ENCODE data around the gene NTNG1. TPM values are rescaled to one million over a fixed set of nuclear protein-coding genes. Genes with fewer than 3 reads are reported as not detected.
A peak's percentile ranks its signal among the peaks of the same experiment; 100 is the strongest.

Gene NTNG1
- total and polyA plus RNA-seq, 2 of the 13 experiments (the other 11 are each of a cell fraction or from before 2014, with no cell fraction given): not detected

DNA sequence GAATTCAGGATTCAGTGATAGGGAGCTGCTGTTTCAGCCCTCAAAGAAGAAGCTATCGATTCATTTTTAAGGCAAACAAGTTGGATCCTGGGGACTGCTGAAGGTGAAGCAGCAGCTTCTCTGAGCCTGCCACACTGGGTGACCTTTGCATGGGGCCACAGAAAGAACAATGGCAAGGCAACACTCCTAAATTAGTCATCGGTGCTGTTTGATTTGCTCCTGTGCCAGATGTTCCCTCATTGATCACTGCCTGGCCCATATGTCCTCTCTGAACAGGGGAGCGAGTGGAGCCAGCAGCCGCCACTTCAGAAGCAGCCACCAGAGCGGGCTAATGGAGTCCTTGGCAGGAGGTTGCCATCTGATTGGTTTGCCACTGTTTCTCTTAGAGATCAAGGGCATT lies 391.5 kb downstream of the NTNG1 start (continued):
- TF ChIP-seq, protein P1, sequence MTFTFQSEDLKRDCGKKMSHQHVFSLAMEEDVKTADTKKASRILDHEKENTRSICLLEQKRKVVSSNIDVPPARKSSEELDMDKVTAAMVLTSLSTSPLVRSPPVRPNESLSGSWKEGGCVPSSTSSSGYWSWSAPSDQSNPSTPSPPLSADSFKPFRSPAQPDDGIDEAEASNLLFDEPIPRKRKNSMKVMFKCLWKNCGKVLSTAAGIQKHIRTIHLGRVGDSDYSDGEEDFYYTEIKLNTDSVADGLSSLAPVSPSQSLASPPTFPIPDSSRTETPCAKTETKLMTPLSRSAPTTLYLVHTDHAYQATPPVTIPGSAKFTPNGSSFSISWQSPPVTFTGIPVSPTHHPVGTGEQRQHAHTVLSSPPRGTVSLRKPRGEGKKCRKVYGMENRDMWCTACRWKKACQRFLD (CRISPR knock-in tag; IDR thresholded peaks at IDR 0.05; ENCODE audit: borderline replicate concordance): no peak
- TF ChIP-seq REPIN1 (CRISPR knock-in tag; IDR thresholded peaks at IDR 0.05; ENCODE audit: borderline replicate concordance, low read depth) (no peak), ZMAT3 (CRISPR knock-in tag; conservative IDR thresholded peaks at IDR 0.05) (no peak), MYNN (CRISPR knock-in tag; IDR thresholded peaks at IDR 0.05; ENCODE audit: low read depth) (no peak), ZNF263 (CRISPR knock-in tag; IDR thresholded peaks at IDR 0.05) (no peak), RFXANK (CRISPR knock-in tag; IDR thresholded peaks at IDR 0.05) (no peak), RORA (CRISPR knock-in tag; IDR thresholded peaks at IDR 0.05) (no peak), SPEN (CRISPR knock-in tag; IDR thresholded peaks at IDR 0.05; ENCODE audit: low read depth) (no peak), NONO (IDR thresholded peaks at IDR 0.05) (no peak), NONO (CRISPR knock-in tag; conservative IDR thresholded peaks at IDR 0.05) (no peak), ZNF251 (CRISPR knock-in tag; IDR thresholded peaks at IDR 0.05) (no peak), ZNF138 (CRISPR knock-in tag; IDR thresholded peaks at IDR 0.05; ENCODE audit: low read depth) (no peak), ATAD3A (CRISPR knock-in tag; IDR thresholded peaks at IDR 0.05) (no peak), ZNF510 (CRISPR knock-in tag; IDR thresholded peaks at IDR 0.05; ENCODE audit: low read depth) (no peak), ZNF333 (CRISPR knock-in tag; IDR thresholded peaks at IDR 0.05; ENCODE audit: borderline replicate concordance) (no peak), MAFK (conservative IDR thresholded peaks at IDR 0.05 in 1 of 2, IDR thresholded peaks at IDR 0.05 in 1 of 2; ENCODE audit: low read length in 2 of 2) (no peak), ZNF383 (CRISPR knock-in tag; IDR thresholded peaks at IDR 0.05; ENCODE audit: borderline replicate concordance) (no peak), MXI1 (IDR thresholded peaks at IDR 0.05; ENCODE audit: borderline replicate concordance, low read depth, low read length) (no peak), HDAC1 (CRISPR knock-in tag; IDR thresholded peaks at IDR 0.05) (no peak), PHF20 (CRISPR knock-in tag; IDR thresholded peaks at IDR 0.05) (no peak), NR2F2 (IDR thresholded peaks at IDR 0.05; ENCODE audit: borderline replicate concordance, low read depth) (0 out of 2 replicates have a peak, but pooled peaks have one; percentile 21), TCF12 (IDR thresholded peaks at IDR 0.05) (no peak), TCF12 (CRISPR knock-in tag; IDR thresholded peaks at IDR 0.05) (no peak), SIN3A (IDR thresholded peaks at IDR 0.05; ENCODE audit: borderline replicate concordance, low read depth, low read length) (no peak), ZBTB7A (CRISPR knock-in tag; IDR thresholded peaks at IDR 0.05) (no peak), ZNF879 (CRISPR knock-in tag; IDR thresholded peaks at IDR 0.05) (no peak), ZNF615 (CRISPR knock-in tag; IDR thresholded peaks at IDR 0.05; ENCODE audit: borderline replicate concordance) (no peak), SMARCE1 (IDR thresholded peaks at IDR 0.05; ENCODE audit: borderline replicate concordance) (no peak)
- TF ChIP-seq, protein P2, sequence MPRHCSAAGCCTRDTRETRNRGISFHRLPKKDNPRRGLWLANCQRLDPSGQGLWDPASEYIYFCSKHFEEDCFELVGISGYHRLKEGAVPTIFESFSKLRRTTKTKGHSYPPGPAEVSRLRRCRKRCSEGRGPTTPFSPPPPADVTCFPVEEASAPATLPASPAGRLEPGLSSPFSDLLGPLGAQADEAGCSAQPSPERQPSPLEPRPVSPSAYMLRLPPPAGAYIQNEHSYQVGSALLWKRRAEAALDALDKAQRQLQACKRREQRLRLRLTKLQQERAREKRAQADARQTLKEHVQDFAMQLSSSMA (CRISPR knock-in tag; IDR thresholded peaks at IDR 0.05): no peak
- TF ChIP-seq, protein P3, sequence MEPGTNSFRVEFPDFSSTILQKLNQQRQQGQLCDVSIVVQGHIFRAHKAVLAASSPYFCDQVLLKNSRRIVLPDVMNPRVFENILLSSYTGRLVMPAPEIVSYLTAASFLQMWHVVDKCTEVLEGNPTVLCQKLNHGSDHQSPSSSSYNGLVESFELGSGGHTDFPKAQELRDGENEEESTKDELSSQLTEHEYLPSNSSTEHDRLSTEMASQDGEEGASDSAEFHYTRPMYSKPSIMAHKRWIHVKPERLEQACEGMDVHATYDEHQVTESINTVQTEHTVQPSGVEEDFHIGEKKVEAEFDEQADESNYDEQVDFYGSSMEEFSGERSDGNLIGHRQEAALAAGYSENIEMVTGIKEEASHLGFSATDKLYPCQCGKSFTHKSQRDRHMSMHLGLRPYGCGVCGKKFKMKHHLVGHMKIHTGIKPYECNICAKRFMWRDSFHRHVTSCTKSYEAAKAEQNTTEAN (CRISPR knock-in tag; conservative IDR thresholded peaks at IDR 0.05): no peak
- TF ChIP-seq, protein P4, sequence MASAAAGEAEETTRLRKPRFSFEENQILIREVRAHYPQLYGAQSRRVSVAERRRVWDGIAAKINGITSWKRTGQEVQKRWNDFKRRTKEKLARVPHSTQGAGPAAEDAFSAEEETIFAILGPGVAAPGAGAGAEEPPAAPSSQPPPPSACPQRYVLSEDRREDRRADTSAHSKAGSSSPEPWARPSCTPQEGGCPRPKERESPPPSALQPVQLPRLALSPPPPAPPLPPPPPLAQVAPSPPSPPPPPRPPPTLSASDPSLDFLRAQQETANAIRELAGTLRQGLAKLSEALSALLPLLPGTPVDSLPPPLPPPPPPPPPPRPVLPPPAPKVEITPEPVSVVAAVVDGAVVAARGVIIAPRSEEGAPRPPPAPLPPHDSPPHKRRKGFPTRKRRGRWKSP (CRISPR knock-in tag; IDR thresholded peaks at IDR 0.05): 0 out of 2 replicates have a peak, but pooled peaks have one; percentile 26
